HCEC 1CT (cell line): ENCODE data around the gene ZSCAN1.

Source experiments
- DNase-seq: peaks from one replicate; pipeline ENCODE4 v3.0.0-alpha.2; 2017

The ZSCAN1 gene

DNA sequence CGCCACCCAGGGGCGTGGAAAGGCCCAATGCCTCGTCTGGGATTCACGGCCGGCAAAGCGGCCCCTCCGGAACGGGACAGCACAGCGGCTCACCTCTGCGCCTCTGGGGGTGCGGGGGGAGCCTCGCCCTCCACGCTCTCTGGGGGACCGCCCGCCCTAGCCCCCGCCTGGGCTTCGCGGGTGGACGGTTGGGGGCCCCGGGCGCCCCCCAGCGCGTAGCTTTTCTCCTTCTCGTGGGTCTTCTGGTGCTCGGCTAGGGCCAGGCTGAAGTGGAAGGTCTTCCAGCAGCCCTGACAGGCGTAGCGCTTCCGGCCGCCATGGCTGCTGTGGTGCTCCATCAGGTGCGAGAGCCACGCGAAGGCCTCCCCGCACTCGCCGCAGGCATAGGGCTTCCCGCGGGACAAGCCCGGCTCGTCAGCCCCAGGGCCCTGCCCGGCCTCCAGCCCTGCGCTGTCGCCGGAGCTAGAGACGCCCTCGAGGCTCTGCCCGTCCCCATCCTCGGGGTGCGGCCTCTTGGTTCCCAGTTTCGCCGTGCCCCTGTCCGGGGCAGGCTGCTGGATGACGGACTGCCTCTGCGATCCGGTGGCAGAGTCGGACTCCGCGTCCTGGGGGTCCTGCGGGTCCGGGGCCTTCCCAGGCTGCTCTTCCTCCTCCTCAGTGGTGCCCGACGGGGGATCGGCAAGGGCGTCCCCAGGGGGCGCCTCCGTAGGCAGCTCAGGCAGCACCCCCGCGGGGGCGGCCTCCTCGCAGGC, 50.9 kb downstream of the ZSCAN1 start:
- no peak for DNase-seq

GRCh38 chr19:58085348-58085875, 51.6 kb downstream of the ZSCAN1 start:
- no peak for DNase-seq

DNA sequence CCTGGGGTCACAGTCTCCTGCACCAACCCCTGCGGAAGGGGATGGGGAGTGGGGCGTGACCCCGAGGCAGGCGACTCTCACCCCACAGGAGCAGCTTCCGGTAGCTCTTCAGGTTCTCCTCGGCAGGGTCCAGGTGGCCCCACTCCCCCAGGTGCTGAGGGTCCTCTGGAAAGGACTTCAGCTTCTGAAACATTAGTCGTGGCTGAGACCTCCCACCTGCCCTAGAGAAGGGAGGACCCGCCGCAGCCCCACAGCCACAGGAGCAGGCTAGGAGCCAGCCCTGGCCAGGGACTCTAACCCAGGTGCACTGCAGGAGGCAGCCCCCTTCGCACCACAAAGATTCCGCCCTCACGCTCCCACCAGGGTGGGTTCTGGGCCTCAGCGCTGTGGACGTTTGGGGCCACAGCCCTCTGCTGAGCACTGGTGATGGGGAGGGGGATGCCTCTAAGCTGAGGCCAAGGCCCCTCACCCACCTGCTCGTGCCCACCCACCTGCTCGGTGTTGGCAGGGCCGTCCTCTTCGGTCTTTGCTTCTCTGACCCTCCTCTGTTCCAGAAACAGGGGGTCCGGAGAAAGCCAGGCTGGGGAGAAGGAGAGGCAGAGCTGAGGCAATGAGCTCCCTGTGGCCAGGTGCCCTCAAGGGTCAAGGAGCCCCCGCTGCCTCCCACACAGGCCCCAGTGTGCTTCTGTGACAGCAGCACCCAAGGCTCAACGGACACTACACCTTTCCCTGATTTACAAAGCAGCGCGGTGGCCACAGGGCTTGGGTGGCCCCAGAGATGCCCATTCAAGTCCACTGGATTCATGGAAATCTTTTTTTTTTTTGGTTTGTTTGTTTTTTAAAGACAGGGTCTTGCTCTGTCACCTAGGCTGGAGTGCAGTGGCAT, 53.2 kb downstream of the ZSCAN1 start:
- DNase-seq, result no peak

- DNase-seq, result no peak
Measured at GRCh38 chr19:58088521-58089052, 54.8 kb downstream of the ZSCAN1 start.

GRCh38 chr19:58089846-58090245, 56.0 kb downstream of the ZSCAN1 start:
- DNase-seq, result no peak

- DNase-seq, result no peak
Measured at GRCh38 chr19:58091251-58091995, 57.6 kb downstream of the ZSCAN1 start.

GRCh38 chr19:58093071-58093470, 59.2 kb downstream of the ZSCAN1 start:
- DNase-seq, result no peak

GRCh38 chr19:58095328-58095727, 61.5 kb downstream of the ZSCAN1 start:
- no peak for DNase-seq

- DNase-seq, result no peak
Measured at GRCh38 chr19:58096884-58097283, 63.1 kb downstream of the ZSCAN1 start.

GRCh38 chr19:58097349-58097748, 63.5 kb downstream of the ZSCAN1 start:
- no peak for DNase-seq

DNA sequence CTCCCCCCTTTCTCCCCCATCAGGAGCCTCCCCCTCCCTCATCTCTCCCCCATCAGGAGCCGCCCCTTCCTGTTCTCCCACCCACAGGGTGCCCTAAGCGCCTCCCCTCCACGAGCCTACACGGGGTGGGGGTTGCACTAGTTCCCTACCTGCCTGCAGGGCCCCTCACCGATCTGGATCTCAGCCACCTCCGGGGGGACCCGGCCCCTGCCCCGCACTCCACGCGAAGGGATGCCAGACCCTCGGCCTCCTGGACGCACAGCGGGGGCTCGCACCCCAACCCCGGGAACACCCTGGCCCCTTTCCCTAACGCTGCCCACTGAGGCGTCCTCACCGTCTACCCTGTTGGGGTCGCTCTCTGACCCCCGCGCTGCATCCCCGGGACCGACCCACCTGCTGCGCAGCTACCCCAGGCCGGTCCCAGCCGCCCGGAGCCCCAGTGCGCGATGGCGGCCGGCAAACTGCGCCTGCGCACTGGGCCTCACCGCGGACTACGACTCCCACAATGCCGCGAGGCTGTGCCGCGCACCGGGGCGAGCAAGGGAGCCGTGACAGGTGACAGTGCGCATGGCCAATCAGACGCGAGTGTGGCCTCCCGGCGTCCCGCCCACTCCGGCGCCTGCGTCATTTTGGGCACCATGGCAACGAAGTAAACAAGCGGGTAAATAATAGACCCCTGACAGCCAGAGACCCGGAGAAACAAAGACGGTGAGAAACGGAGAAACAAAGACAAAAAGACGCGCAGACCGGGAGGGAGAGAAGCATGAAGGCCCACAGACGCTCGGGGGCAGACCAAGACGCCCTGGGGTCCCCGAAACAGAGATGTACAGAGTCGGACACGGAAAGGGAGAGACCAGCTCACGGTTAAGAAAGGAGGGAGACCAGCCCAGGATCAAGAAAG, 64.2 kb downstream of the ZSCAN1 start, which contains the start of gene ZSCAN18:
ZSCAN18 (minus strand) TSS at position 451 of the 901 bp plus-strand sequence. CDS start 7,964 bp downstream, outside the sequence.
- DNase-seq, result no peak

GRCh38 chr19:58098682-58098998, 64.8 kb downstream of the ZSCAN1 start:
- DNase-seq, result no peak
